NCI-H2196 treated with DMSO at 0.1 percent for 48 hours (cell line): ENCODE results near the gene PAK4.

Experiments
- DNase-seq: peaks from one replicate; lab custom pipeline; 2025; ENCODE audit not compliant: unreplicated experiment; lab: John Stamatoyannopoulos, UW

Gene PAK4

DNA sequence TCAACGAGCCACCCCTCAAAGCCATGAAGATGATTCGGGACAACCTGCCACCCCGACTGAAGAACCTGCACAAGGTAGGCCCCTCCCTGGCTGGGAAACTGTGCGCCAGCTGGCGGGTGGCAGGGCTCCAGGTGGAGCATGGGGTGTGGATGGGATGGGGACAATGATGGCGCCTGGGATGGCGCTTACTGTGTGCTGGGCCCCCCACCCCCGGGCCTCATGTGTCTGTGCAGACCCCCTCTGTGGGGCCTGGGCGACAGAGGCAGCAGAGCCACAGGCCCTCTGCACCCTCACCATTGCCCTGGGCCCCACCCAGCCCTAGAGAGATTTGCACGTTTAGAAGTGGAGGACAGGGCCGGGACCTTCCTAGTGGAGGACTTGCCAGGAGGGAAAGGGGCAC, 52.1 kb downstream of the PAK4 start:
- no peak for DNase-seq

DNA sequence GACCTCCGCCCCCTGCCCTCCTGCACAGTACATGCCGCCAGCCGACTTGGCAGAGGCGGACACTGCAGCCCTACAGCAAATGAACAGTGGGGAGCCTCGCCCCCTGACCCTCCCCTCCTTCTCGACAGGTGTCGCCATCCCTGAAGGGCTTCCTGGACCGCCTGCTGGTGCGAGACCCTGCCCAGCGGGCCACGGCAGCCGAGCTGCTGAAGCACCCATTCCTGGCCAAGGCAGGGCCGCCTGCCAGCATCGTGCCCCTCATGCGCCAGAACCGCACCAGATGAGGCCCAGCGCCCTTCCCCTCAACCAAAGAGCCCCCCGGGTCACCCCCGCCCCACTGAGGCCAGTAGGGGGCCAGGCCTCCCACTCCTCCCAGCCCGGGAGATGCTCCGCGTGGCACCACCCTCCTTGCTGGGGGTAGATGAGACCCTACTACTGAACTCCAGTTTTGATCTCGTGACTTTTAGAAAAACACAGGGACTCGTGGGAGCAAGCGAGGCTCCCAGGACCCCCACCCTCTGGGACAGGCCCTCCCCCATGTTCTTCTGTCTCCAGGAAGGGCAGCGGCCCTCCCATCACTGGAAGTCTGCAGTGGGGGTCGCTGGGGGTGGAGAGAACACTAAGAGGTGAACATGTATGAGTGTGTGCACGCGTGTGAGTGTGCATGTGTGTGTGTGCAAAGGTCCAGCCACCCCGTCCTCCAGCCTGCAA, 52.9 kb downstream of the PAK4 start:
- no peak for DNase-seq

DNA sequence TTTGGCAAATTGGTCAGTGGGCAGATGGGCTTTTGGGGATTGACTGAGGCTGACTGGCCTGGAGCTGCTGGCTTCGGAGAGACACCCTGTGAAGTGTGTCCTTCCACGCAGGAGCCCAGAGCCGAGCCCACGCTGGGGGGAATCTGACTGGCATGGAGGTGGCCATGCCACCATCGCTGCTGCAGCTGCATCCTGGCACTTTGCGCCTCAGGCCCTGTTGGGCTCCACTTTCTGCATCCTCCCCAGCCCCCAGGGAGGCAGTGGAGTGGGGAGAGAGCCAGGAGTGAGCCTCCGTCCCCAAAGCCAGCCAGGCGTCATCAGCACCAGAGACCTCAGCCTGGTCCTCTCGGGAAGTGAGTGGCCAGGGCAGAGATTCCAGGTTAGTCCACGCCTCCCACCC, 54.2 kb downstream of the PAK4 start:
- DNase-seq = no peak

DNA sequence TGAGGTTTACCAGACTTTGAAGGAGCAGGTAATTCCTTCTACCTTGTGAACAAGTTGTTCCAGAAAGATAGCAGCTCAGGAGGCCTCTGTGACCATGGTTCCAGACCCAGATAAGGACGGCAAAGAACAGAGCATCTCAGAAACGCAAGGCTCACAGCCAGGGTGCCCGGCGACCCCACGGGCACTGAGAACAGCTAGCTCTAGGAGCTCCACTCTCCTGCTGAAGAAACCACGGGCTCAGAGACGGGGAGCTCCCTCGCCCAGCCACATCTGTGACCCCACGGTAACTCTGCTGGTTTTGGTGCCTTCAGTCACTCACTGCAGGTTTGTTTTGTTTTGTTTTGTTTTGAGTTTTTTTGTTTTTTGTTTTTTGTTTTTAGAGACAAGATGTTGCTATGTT, 55.2 kb downstream of the PAK4 start:
- no peak for DNase-seq

DNA sequence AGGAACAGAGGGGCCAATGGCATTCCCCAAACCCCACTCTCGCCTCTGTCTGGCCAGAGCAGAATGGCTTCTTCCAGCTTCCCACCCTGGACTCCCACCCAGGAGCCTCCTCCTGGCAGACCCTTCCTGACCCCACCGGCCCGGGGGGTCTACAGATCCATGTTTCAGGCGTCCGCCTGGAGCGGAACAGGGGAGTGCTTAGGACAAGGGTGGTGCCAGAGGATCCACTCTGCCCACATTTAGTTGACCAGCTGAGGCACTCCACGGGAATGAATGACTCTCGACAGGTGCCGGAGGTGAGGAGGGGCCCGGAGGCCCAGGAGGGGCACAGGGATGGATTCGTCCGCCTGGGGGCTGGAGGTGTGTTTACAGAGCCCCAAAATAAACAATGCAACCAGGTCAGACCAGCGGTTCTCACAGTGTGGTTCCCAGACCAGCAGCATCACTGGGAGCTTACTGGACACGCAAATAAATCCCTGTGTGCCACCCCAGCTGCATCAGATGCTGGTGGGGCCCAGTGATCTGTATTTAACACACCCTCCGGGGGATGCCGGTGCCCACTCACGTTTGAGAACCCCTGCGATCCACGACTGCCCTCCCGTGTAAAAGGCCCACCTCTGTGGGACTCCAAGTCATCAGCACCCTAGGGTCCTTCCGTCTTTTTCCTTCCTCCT, 56.1 kb downstream of the PAK4 start:
- no peak for DNase-seq

DNA sequence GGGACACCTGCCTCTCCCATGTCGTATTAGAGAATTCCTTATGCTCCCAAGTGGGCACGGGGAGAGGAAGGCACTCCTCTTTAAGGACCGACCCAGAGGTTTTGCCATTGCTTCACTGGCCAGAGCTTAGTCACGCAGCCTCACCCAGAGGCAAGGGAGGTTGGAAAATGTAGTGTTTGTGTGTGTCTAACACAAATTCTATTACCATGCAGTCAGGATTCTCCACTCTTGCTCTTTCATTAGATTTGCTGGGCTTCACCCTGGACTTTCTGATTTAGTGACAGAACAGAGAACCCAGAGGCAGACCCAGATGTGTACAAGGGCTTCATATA, 56.6 kb downstream of the PAK4 start:
- DNase-seq = no peak

DNA sequence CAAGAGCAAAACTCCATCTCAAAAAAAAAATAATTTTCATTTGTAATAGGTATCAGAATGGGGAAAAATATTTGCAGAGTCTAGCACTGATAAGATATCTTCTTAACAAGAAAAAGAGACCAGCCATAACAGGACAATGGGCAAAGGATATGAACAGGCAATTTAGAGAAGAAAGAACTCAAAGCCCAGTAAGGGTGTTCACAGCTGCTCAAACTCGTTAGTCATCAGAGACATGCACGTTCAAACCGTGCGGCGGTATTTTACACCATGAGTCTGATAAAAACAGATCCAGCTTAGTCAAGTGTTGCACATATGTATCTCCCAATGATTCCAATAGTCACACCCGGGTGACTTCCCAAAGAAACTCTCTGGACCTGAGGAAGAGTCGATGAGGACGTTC, 57.5 kb downstream of the PAK4 start:
- DNase-seq = no peak

DNA sequence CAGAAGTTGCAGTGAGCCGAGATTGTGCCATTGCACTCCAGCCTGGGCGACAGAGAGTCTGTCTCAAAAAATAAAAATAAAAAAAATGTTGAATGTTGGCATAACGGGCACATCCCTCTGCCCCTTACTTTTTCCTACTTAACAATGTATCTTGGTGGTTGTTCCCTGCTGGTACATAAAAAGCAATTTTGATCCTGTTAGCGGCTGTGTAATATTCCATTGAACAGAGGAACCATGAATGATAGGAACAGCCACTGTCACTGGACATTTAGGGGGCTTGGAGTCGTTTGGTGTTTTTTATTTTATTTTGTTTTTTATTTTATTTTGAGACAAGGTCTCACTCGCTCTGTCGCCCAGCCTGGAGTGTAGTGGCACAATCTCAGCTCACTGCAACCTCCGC, 60.8 kb downstream of the PAK4 start:
- no peak for DNase-seq

DNA sequence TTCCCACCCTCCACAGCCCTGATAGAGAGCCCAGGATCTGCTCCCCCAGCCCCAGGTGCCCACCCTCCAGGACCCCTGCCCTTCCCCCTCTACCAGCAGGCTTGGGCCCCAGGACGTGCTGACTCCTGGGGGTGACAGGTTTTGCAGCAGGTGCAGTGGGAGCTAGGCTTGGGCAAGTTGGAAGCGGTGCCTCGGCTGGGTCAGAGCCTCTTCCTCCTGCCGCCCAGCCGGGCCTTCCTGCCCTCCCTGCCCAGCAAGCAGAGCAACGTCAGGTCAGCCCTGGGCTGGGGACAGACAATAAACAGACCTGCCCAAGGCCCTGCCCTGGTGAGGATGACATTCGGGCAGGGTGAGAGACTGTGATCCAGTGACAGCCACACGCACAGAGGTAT, 62.0 kb downstream of the PAK4 start:
- DNase-seq = no peak

DNA sequence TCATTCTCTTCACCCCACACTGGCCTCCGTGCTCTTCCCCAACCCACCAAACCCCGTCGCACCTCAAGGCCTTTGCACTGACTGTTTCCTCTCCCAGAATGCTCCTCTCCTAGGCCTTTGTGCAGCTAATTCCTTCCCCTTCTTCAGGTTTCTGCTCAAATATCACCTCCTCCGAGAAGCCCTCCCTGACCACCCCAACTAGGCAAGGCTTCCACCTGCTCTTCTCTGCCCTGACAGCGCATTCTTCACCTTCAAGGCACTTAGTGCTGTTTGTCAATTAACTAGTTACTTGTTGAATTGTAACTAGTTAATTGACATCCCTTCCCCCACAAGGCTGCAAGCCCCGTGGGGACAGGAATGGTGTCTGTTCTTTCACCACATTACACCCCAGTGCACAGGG, 63.4 kb downstream of the PAK4 start:
- DNase-seq = no peak

DNA sequence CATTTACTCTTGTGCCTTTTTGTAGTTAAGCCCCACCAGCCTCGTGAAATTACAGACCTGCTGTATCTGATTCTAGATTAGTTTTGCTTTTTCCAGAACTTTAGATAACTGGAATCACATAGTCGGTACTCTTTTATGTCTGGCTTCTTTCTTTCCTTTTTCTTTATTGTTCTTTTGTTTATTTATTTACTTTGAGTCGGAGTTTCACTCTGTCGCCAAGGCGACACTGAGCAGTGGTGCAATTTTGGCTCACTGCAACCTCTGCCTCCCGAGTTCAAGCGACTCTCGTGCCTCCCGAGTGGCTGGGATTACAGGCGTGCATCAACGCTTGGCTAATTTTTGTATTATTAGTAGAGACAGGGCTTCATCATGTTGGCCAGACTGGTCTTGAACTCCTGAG, 65.2 kb downstream of the PAK4 start:
- no peak for DNase-seq

DNA sequence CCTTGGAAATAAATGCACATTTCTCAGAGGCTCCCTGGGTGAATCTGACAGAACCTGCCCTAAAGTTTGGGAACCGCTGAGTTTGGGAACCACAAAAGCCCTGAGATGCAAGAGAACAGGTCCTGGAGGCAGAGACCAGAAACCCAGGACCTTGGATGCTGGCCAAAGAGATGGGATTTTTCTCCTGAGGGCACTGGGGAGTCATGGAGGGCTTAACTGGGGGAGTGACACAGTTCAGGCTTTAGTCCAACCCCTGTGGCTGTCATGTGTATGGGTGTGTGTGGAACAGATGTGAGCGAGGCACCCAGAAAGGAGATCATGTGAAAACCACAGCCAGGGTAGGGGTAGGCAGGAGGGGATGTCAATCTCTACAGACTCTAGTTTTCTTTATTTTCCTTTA, 67.3 kb downstream of the PAK4 start:
- DNase-seq = no peak

DNA sequence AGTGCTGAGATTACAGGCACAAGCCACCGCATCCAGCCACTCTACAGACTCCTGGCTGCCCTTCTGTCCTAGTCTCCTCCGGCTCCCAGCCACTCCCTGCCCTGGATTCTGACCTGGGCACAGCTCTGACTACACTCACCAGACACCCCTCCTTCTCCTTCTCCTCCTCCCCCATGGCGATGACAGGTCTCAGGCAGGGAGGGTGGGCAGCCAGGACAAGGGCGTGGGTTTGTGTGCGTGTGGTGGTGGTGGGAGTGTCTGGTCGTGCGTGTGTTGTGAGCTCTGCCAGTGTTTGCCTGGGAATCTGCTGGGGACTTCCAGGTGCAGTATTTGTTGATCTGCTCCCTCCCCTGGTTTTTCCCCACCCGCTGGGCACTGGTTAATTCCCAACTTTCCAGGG, 68.2 kb downstream of the PAK4 start:
- DNase-seq = no peak

DNA sequence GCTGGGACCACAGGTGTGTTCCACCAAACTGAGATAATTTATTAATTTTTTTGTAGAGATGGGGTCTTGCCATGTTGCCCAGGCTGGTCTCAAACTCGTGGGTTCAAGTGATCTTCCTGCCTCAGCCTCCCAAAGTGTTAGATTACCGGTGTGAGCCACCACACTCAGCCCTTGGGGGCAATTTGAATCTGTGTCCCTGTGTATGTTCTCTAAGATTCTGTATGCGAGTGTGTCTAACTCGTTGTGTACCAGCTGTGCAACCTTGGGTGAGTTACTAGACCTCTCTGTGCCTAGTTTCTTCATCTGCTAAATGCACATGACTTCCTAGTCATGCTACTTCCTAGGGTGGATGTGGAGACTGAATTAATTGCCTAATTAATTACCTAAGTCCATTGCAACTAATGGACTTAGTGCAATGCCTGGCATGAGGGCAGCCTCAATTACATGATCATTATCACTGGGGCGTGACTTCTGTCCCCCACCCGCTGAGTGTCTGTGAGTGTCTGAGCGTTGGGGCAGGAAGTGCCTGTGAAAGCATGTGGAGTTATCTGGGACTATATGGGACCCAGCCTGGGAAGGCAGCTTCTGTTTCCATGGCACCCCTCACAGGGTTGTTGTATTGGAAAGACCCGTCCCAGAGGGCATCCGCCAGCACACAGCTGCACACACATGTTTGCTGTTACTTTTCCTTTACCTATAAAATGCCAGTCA, 69.4 kb downstream of the PAK4 start:
- no peak for DNase-seq

DNA sequence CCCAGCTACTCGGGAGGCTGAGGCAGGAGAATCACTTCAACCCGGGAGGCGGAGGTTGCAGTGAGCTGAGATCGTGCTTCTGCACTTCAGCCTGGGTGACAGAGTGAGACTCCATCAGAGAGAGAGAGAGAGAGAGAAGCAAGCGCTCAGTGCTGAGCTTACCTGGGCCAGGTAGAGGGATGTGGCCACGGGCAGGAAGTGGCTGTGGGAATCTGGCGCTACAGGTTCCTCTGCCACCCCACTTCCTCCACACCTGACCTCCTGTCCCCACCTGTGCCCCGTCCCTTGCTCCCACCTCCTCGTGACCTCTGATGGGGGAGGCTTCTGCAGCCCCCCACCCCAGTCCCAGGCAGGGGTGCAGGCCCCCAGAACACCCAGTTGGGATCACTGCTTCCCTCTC, 70.2 kb downstream of the PAK4 start:
- DNase-seq = no peak

DNA sequence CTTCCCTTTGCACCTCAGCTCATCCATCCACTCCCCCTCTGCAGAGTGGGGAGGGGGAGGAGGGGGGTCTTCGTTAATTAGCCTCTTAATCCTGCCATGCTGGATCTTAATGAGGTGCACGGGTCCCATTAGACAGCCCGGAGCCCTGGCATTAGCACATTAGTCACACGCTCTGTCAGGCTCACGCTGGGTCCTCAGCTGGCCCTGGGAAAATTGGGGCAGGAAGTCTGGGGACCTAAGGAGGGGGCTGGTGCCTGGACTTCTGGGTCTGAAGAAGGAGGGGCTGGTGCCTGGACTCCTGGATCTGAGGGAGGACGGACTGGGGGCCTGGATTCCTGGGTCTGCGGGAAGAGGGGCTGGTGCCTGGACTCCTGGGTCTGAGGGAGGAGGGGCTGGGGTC, 70.7 kb downstream of the PAK4 start:
- no peak for DNase-seq

DNA sequence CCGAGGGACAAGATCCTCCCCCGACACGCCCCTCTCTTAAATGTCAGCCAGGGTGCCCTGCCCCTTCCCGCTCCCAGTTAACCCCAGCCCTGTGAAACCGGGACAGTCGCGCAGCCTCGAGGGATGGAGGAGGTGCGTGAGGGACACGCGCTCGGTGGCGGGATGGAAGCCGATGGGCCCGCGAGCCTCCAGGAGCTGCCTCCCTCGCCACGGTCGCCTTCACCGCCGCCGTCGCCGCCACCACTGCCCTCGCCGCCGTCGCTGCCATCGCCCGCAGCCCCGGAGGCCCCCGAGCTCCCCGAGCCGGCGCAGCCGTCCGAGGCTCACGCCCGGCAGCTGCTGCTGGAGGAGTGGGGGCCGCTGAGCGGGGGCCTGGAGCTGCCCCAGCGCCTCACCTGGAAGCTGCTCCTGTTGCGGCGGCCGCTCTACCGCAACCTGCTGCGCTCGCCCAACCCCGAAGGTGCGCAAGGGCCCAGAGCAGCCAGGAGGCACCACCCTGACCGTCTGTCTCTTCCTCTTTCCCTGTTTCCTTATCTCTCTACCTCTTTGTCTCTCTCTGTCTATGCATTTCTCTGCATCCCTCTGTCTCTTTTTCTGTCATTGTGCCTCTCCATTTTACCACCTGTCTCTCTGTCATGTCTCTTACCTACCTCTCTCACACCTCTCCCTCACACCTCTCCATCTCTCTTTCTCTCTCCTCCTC, 71.4 kb downstream of the PAK4 start, which contains the start of gene NCCRP1:
TSS of gene NCCRP1 (plus strand) at position 105 of the 703 bp plus-strand sequence. CDS start at position 124, 19 bp downstream.
- DNase-seq = no peak

DNA sequence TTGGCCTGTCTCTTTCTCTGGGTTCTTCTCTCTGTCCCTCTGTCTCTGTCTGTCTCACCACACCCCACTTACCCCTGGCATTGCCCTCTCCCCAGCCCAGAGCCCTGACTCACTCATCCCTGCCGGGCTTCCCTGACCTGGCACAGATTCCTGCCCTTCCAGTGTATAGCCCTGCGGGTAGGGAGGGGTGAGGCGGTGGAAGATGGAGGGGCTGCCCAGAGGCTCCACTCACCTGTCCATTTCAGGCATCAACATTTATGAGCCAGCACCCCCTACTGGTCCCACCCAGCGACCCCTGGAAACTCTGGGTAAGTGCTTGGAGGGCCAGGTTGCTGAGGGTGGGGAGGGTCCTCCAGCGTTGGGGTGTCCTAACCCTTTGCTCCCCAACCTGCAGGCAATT, 72.2 kb downstream of the PAK4 start:
- DNase-seq = no peak

DNA sequence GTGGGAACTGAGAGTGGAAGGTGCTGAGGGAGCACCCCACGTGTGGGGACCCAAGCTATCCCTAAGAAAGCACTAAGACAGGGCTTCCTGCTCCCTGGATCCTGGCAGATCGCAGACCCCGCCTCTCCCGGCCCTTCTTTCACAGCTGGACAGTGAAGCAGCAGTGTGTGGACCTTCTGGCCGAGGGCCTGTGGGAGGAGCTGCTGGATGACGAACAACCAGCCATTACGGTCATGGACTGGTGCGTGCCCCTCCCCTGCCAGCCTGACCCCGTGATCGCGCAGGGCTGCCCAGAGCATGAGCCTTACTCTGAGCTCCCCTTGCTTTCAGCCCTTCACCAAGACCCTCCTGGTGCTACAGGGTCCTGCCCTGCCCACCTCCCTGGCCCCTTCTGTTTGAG, 73.4 kb downstream of the PAK4 start:
- peak; percentile 50 for DNase-seq

DNA sequence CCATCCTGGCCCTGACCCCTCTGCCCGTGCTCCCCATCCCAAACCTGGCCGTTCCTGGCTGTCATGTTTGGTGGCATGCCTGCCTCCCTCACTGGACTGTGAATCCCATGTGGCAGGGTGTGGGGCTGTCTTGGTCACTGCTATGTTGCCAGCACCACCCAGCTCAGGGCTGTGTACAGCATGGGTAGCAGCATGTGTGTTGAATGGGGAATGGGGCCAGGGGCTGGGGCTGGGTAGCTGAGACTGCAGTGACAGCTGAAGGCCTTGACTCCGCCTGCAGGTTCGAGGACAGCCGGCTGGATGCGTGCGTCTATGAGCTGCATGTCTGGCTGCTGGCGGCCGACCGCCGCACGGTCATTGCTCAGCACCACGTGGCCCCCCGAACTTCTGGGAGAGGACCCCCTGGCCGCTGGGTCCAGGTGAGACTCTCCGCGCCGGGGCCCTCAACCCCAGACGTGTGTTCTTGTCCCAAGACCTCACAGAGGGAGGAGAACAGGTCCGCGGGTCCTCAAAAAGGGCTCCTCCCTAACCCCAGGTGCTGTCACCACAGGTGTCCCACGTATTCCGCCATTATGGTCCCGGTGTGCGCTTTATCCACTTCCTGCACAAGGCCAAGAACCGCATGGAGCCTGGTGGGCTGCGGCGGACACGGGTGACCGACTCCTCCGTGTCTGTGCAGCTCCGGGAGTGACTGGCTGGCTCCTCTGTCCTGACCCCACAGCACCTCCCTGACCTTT, 74.6 kb downstream of the PAK4 start:
- DNase-seq = no peak

DNA sequence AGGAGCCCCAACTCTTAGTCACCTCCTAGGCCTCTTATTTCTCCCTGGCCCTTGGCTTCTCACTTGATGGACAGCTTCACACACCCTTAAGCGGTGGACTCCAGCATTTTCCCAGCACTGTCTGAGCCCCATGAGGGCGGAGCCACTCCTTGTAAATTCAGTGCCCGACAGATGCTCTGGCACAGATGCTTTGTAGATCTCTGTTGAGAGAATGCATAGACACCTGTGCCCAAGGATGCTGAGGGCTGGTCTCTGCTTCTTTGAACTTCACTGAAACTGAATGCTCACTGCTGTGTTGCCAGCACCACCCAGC, 75.2 kb downstream of the PAK4 start:
- DNase-seq = no peak
